ENCODE results near the gene DCXR. TPM values are rescaled to one million over a fixed set of nuclear protein-coding genes. Genes with fewer than 3 reads are reported as not detected.

DCXR gene
- total RNA-seq, 1 donor from 2014 or later, result 49.9 TPM

DNA sequence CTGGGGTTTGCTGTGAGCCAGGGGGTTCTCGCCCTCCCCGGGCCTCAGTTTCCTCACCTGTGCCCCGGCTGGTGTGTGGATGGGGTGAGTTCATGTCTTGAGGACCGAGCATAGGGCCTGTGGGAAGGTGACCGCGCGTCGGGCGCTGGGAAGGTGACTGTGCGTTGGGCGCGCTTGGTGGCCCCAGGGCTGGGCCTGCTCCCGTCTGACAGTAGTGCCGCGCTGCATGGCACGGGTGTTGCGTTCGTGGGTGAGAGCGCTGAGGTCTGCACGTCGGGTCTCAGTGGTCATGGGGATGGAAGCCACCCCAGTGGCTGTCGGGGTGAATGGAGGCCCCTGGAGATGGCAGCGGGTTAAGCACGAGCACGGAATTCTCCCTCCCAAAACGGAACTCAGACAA, 50.9 kb downstream of the DCXR start:
- no peak for DNase-seq (ENCODE audit: low read depth)
- FAIRE-seq, result no peak
- Histone ChIP-seq H3K36me3 (ENCODE audit: insufficient read depth, low read length) (peaks cover 10% of the 10 kb centered on the region), H3K27ac (ENCODE audit: low read depth, low read length) (no peak overlapping the region), H4K20me1 (ENCODE audit: insufficient read depth, low read length) (peaks cover 35% of the 10 kb centered on the region), H2AFZ (ENCODE audit: low read depth, low read length) (no peak overlapping the region), H3K4me3 (ENCODE audit: insufficient read depth, low read depth, low read length) (no peak overlapping the region), H3K9ac (ENCODE audit: low read length) (no peak overlapping the region), H3K9me3 (ENCODE audit: insufficient read depth, low read depth, low read length) (no peaks in the 10 kb centered on the region), H3K79me2 (ENCODE audit: insufficient read depth, low read length) (no peaks in the 10 kb centered on the region), H3K4me2 (ENCODE audit: low read length) (no peak overlapping the region), H3K27me3 (ENCODE audit: insufficient read depth, low read length) (no peaks in the 10 kb centered on the region), H3K4me1 (ENCODE audit: insufficient read depth, low read length) (peaks cover 3% of the 10 kb centered on the region)
- peaks cover 5% of the 10 kb centered on the region for H3K9me3 Mint-ChIP-seq (ENCODE audit: unreplicated experiment)
- TF ChIP-seq, protein P1, sequence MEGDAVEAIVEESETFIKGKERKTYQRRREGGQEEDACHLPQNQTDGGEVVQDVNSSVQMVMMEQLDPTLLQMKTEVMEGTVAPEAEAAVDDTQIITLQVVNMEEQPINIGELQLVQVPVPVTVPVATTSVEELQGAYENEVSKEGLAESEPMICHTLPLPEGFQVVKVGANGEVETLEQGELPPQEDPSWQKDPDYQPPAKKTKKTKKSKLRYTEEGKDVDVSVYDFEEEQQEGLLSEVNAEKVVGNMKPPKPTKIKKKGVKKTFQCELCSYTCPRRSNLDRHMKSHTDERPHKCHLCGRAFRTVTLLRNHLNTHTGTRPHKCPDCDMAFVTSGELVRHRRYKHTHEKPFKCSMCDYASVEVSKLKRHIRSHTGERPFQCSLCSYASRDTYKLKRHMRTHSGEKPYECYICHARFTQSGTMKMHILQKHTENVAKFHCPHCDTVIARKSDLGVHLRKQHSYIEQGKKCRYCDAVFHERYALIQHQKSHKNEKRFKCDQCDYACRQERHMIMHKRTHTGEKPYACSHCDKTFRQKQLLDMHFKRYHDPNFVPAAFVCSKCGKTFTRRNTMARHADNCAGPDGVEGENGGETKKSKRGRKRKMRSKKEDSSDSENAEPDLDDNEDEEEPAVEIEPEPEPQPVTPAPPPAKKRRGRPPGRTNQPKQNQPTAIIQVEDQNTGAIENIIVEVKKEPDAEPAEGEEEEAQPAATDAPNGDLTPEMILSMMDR (IDR thresholded peaks at IDR 0.05; ENCODE audit: insufficient read depth, low read depth, low read length), result no peak
- no peak for TF ChIP-seq EZH2 (IDR thresholded peaks at IDR 0.05; ENCODE audit: insufficient read depth, low read length)
- no peak overlapping the region for H3K27ac Mint-ChIP-seq (ENCODE audit: unreplicated experiment)
- H3K4me1 Mint-ChIP-seq (ENCODE audit: low read depth, unreplicated experiment), result no peaks in the 10 kb centered on the region
- no peak overlapping the region for H3K4me3 Mint-ChIP-seq (ENCODE audit: unreplicated experiment)
- H3K36me3 Mint-ChIP-seq (ENCODE audit: low read depth, unreplicated experiment), result peaks cover 19% of the 10 kb centered on the region
- H3K27me3 Mint-ChIP-seq (ENCODE audit: low read depth, unreplicated experiment), result no peaks in the 10 kb centered on the region

Other genes with a start within 250 kb of the DCXR start
- not detected in 2 replicates for gene GCGR, start 233.5 kb downstream of the DCXR start, total RNA-seq
- gene MCRIP1, start 204.4 kb downstream of the DCXR start, total RNA-seq, result 106 and 113 TPM in 2 replicates
- gene PPP1R27, start 202.6 kb downstream of the DCXR start, total RNA-seq, result 0.65 TPM in 1 of 2 replicates, not detected in the other
- gene P4HB, start 177.2 kb downstream of the DCXR start, total RNA-seq, result 1,268 and 1,504 TPM in 2 replicates
- 352 and 367 TPM in 2 replicates for gene ARHGDIA, start 166.4 kb downstream of the DCXR start, total RNA-seq
- 86.4 and 110 TPM in 2 replicates for gene ALYREF, start 146.1 kb downstream of the DCXR start, total RNA-seq
- gene ANAPC11, start 146.0 kb downstream of the DCXR start, total RNA-seq, result 104 and 113 TPM in 2 replicates
- gene NPB, start 135.5 kb downstream of the DCXR start, total RNA-seq, result 2.0 and 2.7 TPM in 2 replicates
- 26.0 and 31.6 TPM in 2 replicates for gene PCYT2, start 126.3 kb downstream of the DCXR start, total RNA-seq
- 26.5 and 30.2 TPM in 2 replicates for gene SIRT7, start 119.5 kb downstream of the DCXR start, total RNA-seq
- gene MAFG, start 110.0 kb downstream of the DCXR start, total RNA-seq, result 33.2 and 35.8 TPM in 2 replicates
- gene PYCR1, start 100.4 kb downstream of the DCXR start, total RNA-seq, result 164 and 191 TPM in 2 replicates
- gene MYADML2, start 90.5 kb downstream of the DCXR start, total RNA-seq, result not detected in 2 replicates
- 0.89 and 1.7 TPM in 2 replicates for gene NOTUM, start 76.5 kb downstream of the DCXR start, total RNA-seq
- 23.6 and 25.5 TPM in 2 replicates for gene ASPSCR1, start 60.1 kb downstream of the DCXR start, total RNA-seq
- gene CENPX, start 14.8 kb downstream of the DCXR start, total RNA-seq, result 26.3 and 26.7 TPM in 2 replicates
- 6.2 and 6.6 TPM in 2 replicates for gene LRRC45, start 14.4 kb downstream of the DCXR start, total RNA-seq
- 40.5 and 41.3 TPM in 2 replicates for gene RAC3, start 6.0 kb downstream of the DCXR start, total RNA-seq
- gene RFNG, start 14.1 kb upstream of the DCXR start, total RNA-seq, result 40.2 and 41.9 TPM in 2 replicates
- 91.4 and 102 TPM in 2 replicates for gene GPS1, start 14.2 kb upstream of the DCXR start, total RNA-seq
- 55.1 and 59.5 TPM in 2 replicates for gene DUS1L, start 28.1 kb upstream of the DCXR start, total RNA-seq
- gene FASN, start 60.5 kb upstream of the DCXR start, total RNA-seq, result 156 and 203 TPM in 2 replicates
- 19.9 and 20.4 TPM in 2 replicates for gene CCDC57, start 175.1 kb upstream of the DCXR start, total RNA-seq
- 292 and 385 TPM in 2 replicates for gene SLC16A3, start 191.3 kb upstream of the DCXR start, total RNA-seq
- 146 and 153 TPM in 2 replicates for gene CSNK1D, start 236.0 kb upstream of the DCXR start, total RNA-seq

Measured in astrocyte (in vitro differentiated cells and primary cell).